Esophagus squamous epithelium (tissue), 5 donors: Measurements from ENCODE around the gene BRPF1. TPM values are rescaled to one million over a fixed set of nuclear protein-coding genes. Genes with fewer than 3 reads are reported as not detected.

Experiments used
- DNase-seq: peaks from one replicate; lab custom pipeline; 2025; lab: John Stamatoyannopoulos, UW
- H3K27ac ChIP-seq, 4 donors: fragments of 200-600 bp; sonication (generic); one replicate each; pipeline ENCODE4 v1.5.1; 2016 to 2019; ENCODE audit warnings: mild to moderate bottlenecking in 1 of 4
- H3K27me3 ChIP-seq, 4 donors: fragments of 200-600 bp; sonication (generic); 1 replicate in 3 of 4; 2 replicates in 1 of 4; pipeline versions ENCODE4 v1.5.1 to v1.6.0; 2017 to 2021; ENCODE audit warnings: antibody characterized with exemption in 1 of 4
- H3K36me3 ChIP-seq, 3 donors: fragments of 200-600 bp; sonication (generic); one replicate each; pipeline ENCODE4 v1.5.1; 2016 to 2019
- H3K4me1 ChIP-seq, 3 donors: fragments of 200-600 bp; sonication (generic); one replicate each; pipeline ENCODE4 v1.5.1; 2017 to 2019
- H3K4me3 ChIP-seq, 4 donors: fragments of 200-600 bp; sonication (generic); 1 replicate in 3 of 4; 2 replicates in 1 of 4; pipeline ENCODE4 v1.5.1; 2016 to 2019; ENCODE audit warnings: mild to moderate bottlenecking in 2 of 4, moderate library complexity in 1 of 4
- H3K9me3 ChIP-seq, 3 donors: fragments of 200-600 bp; sonication (generic); one replicate each; pipeline ENCODE4 v1.5.1; 2016 to 2019
- CTCF ChIP-seq, 6 experiments: fragments of 450-650 bp in 4 of 6; fragments of 200-600 bp in 2 of 6; sonication (generic) in 2 of 6; IDR thresholded peaks; one replicate each; pipeline ENCODE4 v1.5.1; 2016 to 2019; ENCODE audit warnings: antibody characterized with exemption in 6 of 6, mild to moderate bottlenecking in 4 of 6, moderate library complexity in 4 of 6
- POLR2A ChIP-seq, 4 donors: fragments of 450-650 bp; IDR thresholded peaks; one replicate each; pipeline ENCODE4 v1.6.1; 2017; ENCODE audit warnings: antibody characterized with exemption in 4 of 4, mild to moderate bottlenecking in 4 of 4, moderate library complexity in 3 of 4
- WGBS, 2 donors: methylation state at CpG; one replicate each; pipeline ENCODE4 v1.1.5; 2018; 5-methylcytosine and 5-hydroxymethylcytosine counted together
- intact Hi-C: fragments of 100-400 bp; cut with DNase I; formaldehyde crosslinking; loops from one replicate; pipeline ENCODE4 v1.15.0; 2022
- total RNA-seq, 4 donors: library from RNA; depleted of rRNA; stranded (reverse); fragments of >200 nt; gene quantifications; one replicate each; pipeline ENCODE4 v1.1.0, GENCODE V29; 2016
- donor health status: DM: yes; HTN: yes; CAD: no.

BRPF1 gene
- total RNA-seq, 4 donors from 2014 or later: 9.8 to 18.3 (median 15.4) TPM

- Histone ChIP-seq H3K4me3 (no peak overlapping the region), H3K9me3 (no peaks in the 10 kb centered on the region), H3K36me3 (peaks cover 24 to 100% (median 52%) of the 10 kb centered on the region in 3 donors), H3K4me1 (no peaks in the 10 kb centered on the region), H3K27me3 (no peaks in the 10 kb centered on the region), H3K27ac (no peak overlapping the region)
- intact Hi-C loops: no loop called here
- WGBS, 2 donors: 76 to 88% methylated on average over 6 to 13 of the region's 15 CpGs
- TF ChIP-seq CTCF (IDR thresholded peaks at IDR 0.05): no peak
- TF ChIP-seq POLR2A (IDR thresholded peaks at IDR 0.05): no peak
- DNase-seq: no peak
Measured at GRCh38 chr3:9690451-9691450, 40.8 kb upstream of the BRPF1 start.

GRCh38 chr3:9691636-9692035 is 39.9 kb upstream of the BRPF1 start:
- H3K36me3 ChIP-seq: peaks cover 28 to 100% (median 51%) of the 10 kb centered on the region in 3 donors
- H3K27ac ChIP-seq: no peak overlapping the region
- TF ChIP-seq CTCF (IDR thresholded peaks at IDR 0.05): no peak
- TF ChIP-seq POLR2A (IDR thresholded peaks at IDR 0.05): no peak
- H3K27me3 ChIP-seq: no peaks in the 10 kb centered on the region
- H3K4me3 ChIP-seq: no peak overlapping the region
- 100% methylated on average over 1 of the region's 2 CpGs for whole genome bisulfite sequencing, 2 donors
- no peaks in the 10 kb centered on the region for H3K9me3 ChIP-seq
- intact Hi-C loops: no loop called here
- H3K4me1 ChIP-seq: no peaks in the 10 kb centered on the region
- no peak for DNase-seq

- Histone ChIP-seq H3K36me3 (peaks cover 36 to 100% (median 44%) of the 10 kb centered on the region in 3 donors), H3K4me3 (no peak overlapping the region), H3K9me3 (no peaks in the 10 kb centered on the region), H3K27me3 (no peaks in the 10 kb centered on the region), H3K27ac (no peak overlapping the region), H3K4me1 (no peaks in the 10 kb centered on the region)
- no peak for TF ChIP-seq POLR2A (IDR thresholded peaks at IDR 0.05)
- TF ChIP-seq CTCF (IDR thresholded peaks at IDR 0.05): no peak
- 100% methylated on average over 1 of the region's 5 CpGs; no CpG with 5 or more reads in 1 of the 2 donors for WGBS, 2 donors
- intact Hi-C loops: no loop called here
- no peak for DNase-seq
Measured at GRCh38 chr3:9692416-9692815, 39.1 kb upstream of the BRPF1 start.

GRCh38 chr3:9695345-9695744 is 36.2 kb upstream of the BRPF1 start:
- H3K9me3 ChIP-seq: no peaks in the 10 kb centered on the region
- H3K4me3 ChIP-seq: no peak overlapping the region
- WGBS, 2 donors: 92% methylated on average over 4 of the region's 4 CpGs; no CpG with 5 or more reads in 1 of the 2 donors
- TF ChIP-seq POLR2A (IDR thresholded peaks at IDR 0.05): no peak
- no peak for TF ChIP-seq CTCF (IDR thresholded peaks at IDR 0.05)
- H3K4me1 ChIP-seq: no peaks in the 10 kb centered on the region
- intact Hi-C loops: no loop called here
- H3K27ac ChIP-seq: no peak overlapping the region
- DNase-seq: no peak
- peaks cover 28 to 100% (median 31%) of the 10 kb centered on the region in 3 donors for H3K36me3 ChIP-seq
- no peaks in the 10 kb centered on the region for H3K27me3 ChIP-seq

GRCh38 chr3:9695746-9696145 is 35.8 kb upstream of the BRPF1 start:
- 81 to 98% methylated on average over 6 of the region's 7 CpGs for WGBS, 2 donors
- TF ChIP-seq POLR2A (IDR thresholded peaks at IDR 0.05): no peak
- TF ChIP-seq CTCF (IDR thresholded peaks at IDR 0.05): no peak
- no peak for DNase-seq

More at GRCh38 chr3:9695746-9696145, 35.8 kb upstream of the BRPF1 start:
- Histone ChIP-seq H3K27me3 (no peaks in the 10 kb centered on the region), H3K27ac (no peak overlapping the region), H3K36me3 (peaks cover 24 to 100% (median 29%) of the 10 kb centered on the region in 3 donors), H3K4me3 (no peak overlapping the region), H3K4me1 (no peaks in the 10 kb centered on the region), H3K9me3 (no peaks in the 10 kb centered on the region)
- intact Hi-C loops: no loop called here
